PC-3 (cell line): ENCODE results near the gene RABGAP1L.

Source experiments
- CTCF ChIP-seq: fragments of 300-600 bp; sonication (generic); conservative IDR thresholded peaks from 2 replicates; pipeline ENCODE4 v1.5.1; 2017; ENCODE audit warnings: antibody characterized with exemption, low read depth, mild to moderate bottlenecking, low read length
- EZH2 ChIP-seq: fragments of 300-600 bp; sonication (generic); IDR thresholded peaks from one replicate; pipeline ENCODE4 v1.6.1; 2017; ENCODE audit warnings: antibody characterized with exemption, mild to moderate bottlenecking, low read length; ENCODE audit not compliant: unreplicated experiment
- EZH2phosphoT487 ChIP-seq: fragments of 300-600 bp; sonication (generic); IDR thresholded peaks from 2 replicates; pipeline ENCODE4 v1.6.1; 2018; ENCODE audit warnings: mild to moderate bottlenecking, antibody characterized with exemption, low read length, borderline replicate concordance

- TF ChIP-seq CTCF, result no peak
- no peak for TF ChIP-seq EZH2
- TF ChIP-seq EZH2phosphoT487, result no peak
Observed at GRCh38 chr1:174366946-174367345, 207.6 kb downstream of the RABGAP1L start.
